Panc1 (cell line): ENCODE measurements around the gene RELL1. TPM values are rescaled to one million over a fixed set of nuclear protein-coding genes. Genes with fewer than 3 reads are reported as not detected.

ENCODE experiments used
- ATAC-seq: fragments of 200-7000 bp; cut with Tn5 transposase; 2 replicates; pipeline ENCODE4 v1.9.1; 2020; ENCODE audit warnings: mild to moderate bottlenecking, moderate library complexity
- BruUV-seq: library from RNA; stranded (reverse); fragments of 400-500 nt; replicated peaks from 2 replicates; lab custom pipeline; 2021; lab: Mats Ljungman, UMichigan
- CTCF ChIA-PET: fragments of 300-600 bp; sonication (Branson Sonifier 250); formaldehyde crosslinking; loops from one replicate; lab custom pipeline; 2022; ENCODE audit warnings: antibody characterized with exemption; lab: Charles Lee
- POLR2A ChIA-PET: fragments of 300-600 bp; sonication (Branson Sonifier 250); formaldehyde crosslinking; loops from one replicate; lab custom pipeline; 2022; ENCODE audit warnings: antibody characterized with exemption; lab: Charles Lee
- DNase-seq: peaks from one replicate; pipeline ENCODE4 v3.0.0-alpha.2; 2010; ENCODE audit warnings: low read depth, low spot score
- H3K27ac ChIP-seq: 2 replicates; pipeline ENCODE4 v1.5.1; 2011; ENCODE audit warnings: mild to moderate bottlenecking, low read length, inconsistent platforms
- H3K27me3 ChIP-seq: fragments of 200-500 bp; sonication (Bioruptor generic); 2 replicates; pipeline ENCODE4 v1.6.0; 2014; ENCODE audit warnings: low read length, inconsistent platforms; ENCODE audit not compliant: control insufficient read depth, insufficient read depth
- H3K36me3 ChIP-seq: fragments of 200-500 bp; sonication (Bioruptor generic); 2 replicates; pipeline ENCODE4 v1.5.1; 2014; ENCODE audit warnings: inconsistent platforms, mild to moderate bottlenecking, low read length, moderate library complexity; ENCODE audit not compliant: control insufficient read depth, insufficient read depth
- H3K4me1 ChIP-seq: 2 replicates; pipeline ENCODE4 v1.5.1; 2011; ENCODE audit warnings: inconsistent platforms, mild to moderate bottlenecking, low read length, moderate library complexity; ENCODE audit not compliant: control insufficient read depth, insufficient read depth
- H3K4me3 ChIP-seq, 2 experiments: 2 replicates each; pipeline ENCODE4 v1.5.1; 2011 to 2012; ENCODE audit warnings: low read depth in 2 of 2, low read length in 2 of 2, mild to moderate bottlenecking in 2 of 2, inconsistent platforms in 1 of 2, moderate library complexity in 1 of 2
- H3K9me3 ChIP-seq: fragments of 200-500 bp; sonication (Bioruptor generic); 2 replicates; pipeline ENCODE4 v1.5.1; 2014; ENCODE audit warnings: low read depth, mild to moderate bottlenecking, inconsistent platforms, low read length, moderate library complexity; ENCODE audit not compliant: control insufficient read depth, insufficient read depth
- POLR2AphosphoS5 ChIP-seq: IDR thresholded peaks from 2 replicates; pipeline ENCODE4 v1.6.1; 2012; ENCODE audit warnings: mild to moderate bottlenecking, low read depth, low read length, moderate library complexity
- SIN3A ChIP-seq: IDR thresholded peaks from 2 replicates; pipeline ENCODE4 v1.6.1; 2012; ENCODE audit warnings: low read depth, mild to moderate bottlenecking, low read length, moderate library complexity, borderline replicate concordance; ENCODE audit not compliant: insufficient read depth
- TCF7L2 ChIP-seq: IDR thresholded peaks from 2 replicates; pipeline ENCODE4 v1.6.1; 2011; ENCODE audit warnings: mild to moderate bottlenecking, low read depth, low read length, inconsistent platforms
- in situ Hi-C: cut with HindIII; loops from 2 replicates; pipeline ENCODE4 v1.10.0; 2016; ENCODE audit warnings: low sequenced_read_pairs, low pct_unique_long_range_greater_than_20kb
- intact Hi-C: fragments of 100-400 bp; cut with micrococcal nuclease; formaldehyde crosslinking; loops from one replicate; pipeline ENCODE4 v1.10.0; 2022; ENCODE audit not compliant: unreplicated experiment
- total RNA-seq: library from RNA; stranded (reverse); gene quantifications from one replicate; pipeline ENCODE4 v1.2.1, GENCODE V29; 2021; ENCODE audit not compliant: unreplicated experiment
- TF ChIP-seq, protein P1 (sequence below): fragments of 450-650 bp; IDR thresholded peaks from 2 replicates; pipeline ENCODE4 v1.5.1; 2017; ENCODE audit warnings: mild to moderate bottlenecking
- TF ChIP-seq, protein P2 (sequence below), 2 experiments: IDR thresholded peaks; 2 replicates each; pipeline ENCODE4 v1.6.1; 2011 to 2012; ENCODE audit warnings: low read depth in 2 of 2, control low read depth in 1 of 2, low read length in 1 of 2, mild to moderate bottlenecking in 1 of 2, moderate library complexity in 1 of 2; ENCODE audit not compliant: insufficient read depth in 1 of 2

The RELL1 gene
- total RNA-seq, 1 experiment from 2014 or later = 29.1 TPM

DNA sequence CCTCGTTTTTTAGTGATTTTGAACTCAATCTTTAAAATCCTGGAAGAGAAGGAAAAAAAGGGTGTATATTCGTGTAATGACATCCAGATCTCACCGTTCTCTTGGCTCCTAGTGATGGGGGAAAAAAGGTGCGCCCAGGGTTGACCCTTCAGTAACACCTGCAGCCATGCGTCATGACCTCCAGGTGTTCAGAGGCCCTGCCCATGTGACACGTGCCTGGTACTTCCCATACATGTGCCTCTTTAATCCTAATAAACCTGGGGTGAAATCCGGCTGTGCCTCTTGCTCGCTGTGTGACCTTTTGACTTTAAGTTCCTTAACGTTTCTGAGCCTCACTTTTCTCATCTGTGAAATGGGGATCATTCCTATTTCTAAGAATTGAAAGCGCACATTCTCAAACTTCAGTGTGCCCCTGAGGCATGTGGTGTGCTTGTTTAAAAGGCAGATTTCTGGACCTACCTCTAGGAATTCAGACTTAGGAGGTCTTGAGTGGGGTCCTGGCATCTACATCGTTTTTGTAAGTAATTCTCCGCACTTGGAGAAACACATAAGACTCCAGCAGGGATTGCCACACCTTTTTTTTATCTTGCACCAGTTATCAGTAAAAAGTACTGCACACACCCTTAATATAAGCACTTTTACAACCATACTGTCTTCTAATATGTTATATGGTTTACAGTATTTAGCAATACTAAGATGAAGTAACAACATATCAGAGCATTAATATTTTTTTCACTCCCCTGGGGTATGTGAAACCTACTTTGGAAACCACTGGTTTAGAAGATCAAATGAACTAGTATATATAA, 90.1 kb downstream of the RELL1 start:
- in situ Hi-C loops = no loop called here
- no peaks in the 10 kb centered on the region for H3K4me1 ChIP-seq
- TF ChIP-seq, protein P1, sequence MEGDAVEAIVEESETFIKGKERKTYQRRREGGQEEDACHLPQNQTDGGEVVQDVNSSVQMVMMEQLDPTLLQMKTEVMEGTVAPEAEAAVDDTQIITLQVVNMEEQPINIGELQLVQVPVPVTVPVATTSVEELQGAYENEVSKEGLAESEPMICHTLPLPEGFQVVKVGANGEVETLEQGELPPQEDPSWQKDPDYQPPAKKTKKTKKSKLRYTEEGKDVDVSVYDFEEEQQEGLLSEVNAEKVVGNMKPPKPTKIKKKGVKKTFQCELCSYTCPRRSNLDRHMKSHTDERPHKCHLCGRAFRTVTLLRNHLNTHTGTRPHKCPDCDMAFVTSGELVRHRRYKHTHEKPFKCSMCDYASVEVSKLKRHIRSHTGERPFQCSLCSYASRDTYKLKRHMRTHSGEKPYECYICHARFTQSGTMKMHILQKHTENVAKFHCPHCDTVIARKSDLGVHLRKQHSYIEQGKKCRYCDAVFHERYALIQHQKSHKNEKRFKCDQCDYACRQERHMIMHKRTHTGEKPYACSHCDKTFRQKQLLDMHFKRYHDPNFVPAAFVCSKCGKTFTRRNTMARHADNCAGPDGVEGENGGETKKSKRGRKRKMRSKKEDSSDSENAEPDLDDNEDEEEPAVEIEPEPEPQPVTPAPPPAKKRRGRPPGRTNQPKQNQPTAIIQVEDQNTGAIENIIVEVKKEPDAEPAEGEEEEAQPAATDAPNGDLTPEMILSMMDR = no peak
- TF ChIP-seq, protein P2, sequence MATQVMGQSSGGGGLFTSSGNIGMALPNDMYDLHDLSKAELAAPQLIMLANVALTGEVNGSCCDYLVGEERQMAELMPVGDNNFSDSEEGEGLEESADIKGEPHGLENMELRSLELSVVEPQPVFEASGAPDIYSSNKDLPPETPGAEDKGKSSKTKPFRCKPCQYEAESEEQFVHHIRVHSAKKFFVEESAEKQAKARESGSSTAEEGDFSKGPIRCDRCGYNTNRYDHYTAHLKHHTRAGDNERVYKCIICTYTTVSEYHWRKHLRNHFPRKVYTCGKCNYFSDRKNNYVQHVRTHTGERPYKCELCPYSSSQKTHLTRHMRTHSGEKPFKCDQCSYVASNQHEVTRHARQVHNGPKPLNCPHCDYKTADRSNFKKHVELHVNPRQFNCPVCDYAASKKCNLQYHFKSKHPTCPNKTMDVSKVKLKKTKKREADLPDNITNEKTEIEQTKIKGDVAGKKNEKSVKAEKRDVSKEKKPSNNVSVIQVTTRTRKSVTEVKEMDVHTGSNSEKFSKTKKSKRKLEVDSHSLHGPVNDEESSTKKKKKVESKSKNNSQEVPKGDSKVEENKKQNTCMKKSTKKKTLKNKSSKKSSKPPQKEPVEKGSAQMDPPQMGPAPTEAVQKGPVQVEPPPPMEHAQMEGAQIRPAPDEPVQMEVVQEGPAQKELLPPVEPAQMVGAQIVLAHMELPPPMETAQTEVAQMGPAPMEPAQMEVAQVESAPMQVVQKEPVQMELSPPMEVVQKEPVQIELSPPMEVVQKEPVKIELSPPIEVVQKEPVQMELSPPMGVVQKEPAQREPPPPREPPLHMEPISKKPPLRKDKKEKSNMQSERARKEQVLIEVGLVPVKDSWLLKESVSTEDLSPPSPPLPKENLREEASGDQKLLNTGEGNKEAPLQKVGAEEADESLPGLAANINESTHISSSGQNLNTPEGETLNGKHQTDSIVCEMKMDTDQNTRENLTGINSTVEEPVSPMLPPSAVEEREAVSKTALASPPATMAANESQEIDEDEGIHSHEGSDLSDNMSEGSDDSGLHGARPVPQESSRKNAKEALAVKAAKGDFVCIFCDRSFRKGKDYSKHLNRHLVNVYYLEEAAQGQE (IDR thresholded peaks at IDR 0.05; ENCODE audit: insufficient read depth in 1 of 2, low read depth in 2 of 2, low read length in 1 of 2) = no peak
- TF ChIP-seq TCF7L2 (no peak), SIN3A (no peak), POLR2AphosphoS5 (no peak)
- CTCF ChIA-PET = no interaction called here
- H3K27ac ChIP-seq = no peak overlapping the region
- H3K27me3 ChIP-seq = no peaks in the 10 kb centered on the region
- no peaks in the 10 kb centered on the region for H3K9me3 ChIP-seq
- no peaks in the 10 kb centered on the region for H3K36me3 ChIP-seq
- no peak overlapping the region for H3K4me3 ChIP-seq
- POLR2A ChIA-PET = no interaction called here
- intact Hi-C loops = no loop called here
- BruUV-seq = no TSS peak
- DNase-seq (no peak), ATAC-seq (no peak)

DNA sequence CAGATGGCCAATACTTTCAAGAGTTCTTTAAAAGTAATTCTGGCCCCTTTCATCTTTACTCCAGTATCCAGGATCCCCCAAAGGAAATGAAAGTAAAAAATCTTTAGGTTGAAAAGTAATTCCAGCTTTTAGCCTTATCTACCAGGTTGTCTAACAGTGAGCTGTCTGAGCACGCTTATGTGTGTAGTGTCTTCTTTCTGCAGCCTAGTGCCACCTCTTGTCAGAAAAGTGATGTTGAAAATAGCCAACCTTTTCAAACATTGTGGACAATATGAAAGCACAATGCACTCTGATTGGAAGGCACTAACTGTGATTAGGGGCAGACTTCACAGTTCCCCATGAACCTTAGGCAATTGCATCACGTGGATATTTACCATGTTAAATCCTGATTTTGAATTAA, 92.1 kb downstream of the RELL1 start:
- H3K4me1 ChIP-seq = no peaks in the 10 kb centered on the region
- ChIA-PET POLR2A (no interaction called here), CTCF (no interaction called here)
- DNase-seq (no peak), ATAC-seq (no peak)
- BruUV-seq = no TSS peak
- H3K4me3 ChIP-seq = no peak overlapping the region
- no peaks in the 10 kb centered on the region for H3K9me3 ChIP-seq
- no peak overlapping the region for H3K27ac ChIP-seq
- in situ Hi-C loops (no loop called here), intact Hi-C loops (no loop called here)
- H3K36me3 ChIP-seq = no peaks in the 10 kb centered on the region
- TF ChIP-seq TCF7L2 = no peak
- TF ChIP-seq, protein P2 (IDR thresholded peaks at IDR 0.05; ENCODE audit: insufficient read depth in 1 of 2, low read depth in 2 of 2, low read length in 1 of 2) = no peak
- TF ChIP-seq, protein P1 = no peak
- no peak for TF ChIP-seq POLR2AphosphoS5
- no peak for TF ChIP-seq SIN3A
- H3K27me3 ChIP-seq = no peaks in the 10 kb centered on the region
